Tibial nerve (tissue), 3 donors: ENCODE measurements around the gene YBX2.

Experiments used
- POLR2A ChIP-seq, 2 donors: fragments of 450-650 bp; IDR thresholded peaks; one replicate each; pipeline ENCODE4 v1.6.1; 2017; ENCODE audit warnings: antibody characterized with exemption in 2 of 2, mild to moderate bottlenecking in 2 of 2, moderate library complexity in 2 of 2
- TF ChIP-seq, protein P1 (sequence below), 5 experiments: fragments of 200-600 bp in 3 of 5; fragments of 450-650 bp in 2 of 5; sonication (generic) in 3 of 5; IDR thresholded peaks; one replicate each; pipeline ENCODE4 v1.5.1; 2016 to 2019; ENCODE audit warnings: antibody characterized with exemption in 5 of 5, mild to moderate bottlenecking in 3 of 5, moderate library complexity in 2 of 5

- TF ChIP-seq POLR2A (IDR thresholded peaks at IDR 0.05): no peak
- TF ChIP-seq, protein P1, sequence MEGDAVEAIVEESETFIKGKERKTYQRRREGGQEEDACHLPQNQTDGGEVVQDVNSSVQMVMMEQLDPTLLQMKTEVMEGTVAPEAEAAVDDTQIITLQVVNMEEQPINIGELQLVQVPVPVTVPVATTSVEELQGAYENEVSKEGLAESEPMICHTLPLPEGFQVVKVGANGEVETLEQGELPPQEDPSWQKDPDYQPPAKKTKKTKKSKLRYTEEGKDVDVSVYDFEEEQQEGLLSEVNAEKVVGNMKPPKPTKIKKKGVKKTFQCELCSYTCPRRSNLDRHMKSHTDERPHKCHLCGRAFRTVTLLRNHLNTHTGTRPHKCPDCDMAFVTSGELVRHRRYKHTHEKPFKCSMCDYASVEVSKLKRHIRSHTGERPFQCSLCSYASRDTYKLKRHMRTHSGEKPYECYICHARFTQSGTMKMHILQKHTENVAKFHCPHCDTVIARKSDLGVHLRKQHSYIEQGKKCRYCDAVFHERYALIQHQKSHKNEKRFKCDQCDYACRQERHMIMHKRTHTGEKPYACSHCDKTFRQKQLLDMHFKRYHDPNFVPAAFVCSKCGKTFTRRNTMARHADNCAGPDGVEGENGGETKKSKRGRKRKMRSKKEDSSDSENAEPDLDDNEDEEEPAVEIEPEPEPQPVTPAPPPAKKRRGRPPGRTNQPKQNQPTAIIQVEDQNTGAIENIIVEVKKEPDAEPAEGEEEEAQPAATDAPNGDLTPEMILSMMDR (IDR thresholded peaks at IDR 0.05): no peak
These were observed 15.2 kb upstream of the YBX2 start for GRCh38 chr17:7309628-7310027.
